ENCODE results near the gene C12orf56.
"Not testable (repeated sequence)": the region's sequence is repeated elsewhere in the genome, so short reads cannot be mapped to it uniquely, and the experiment has no call there.

The C12orf56 gene

DNA sequence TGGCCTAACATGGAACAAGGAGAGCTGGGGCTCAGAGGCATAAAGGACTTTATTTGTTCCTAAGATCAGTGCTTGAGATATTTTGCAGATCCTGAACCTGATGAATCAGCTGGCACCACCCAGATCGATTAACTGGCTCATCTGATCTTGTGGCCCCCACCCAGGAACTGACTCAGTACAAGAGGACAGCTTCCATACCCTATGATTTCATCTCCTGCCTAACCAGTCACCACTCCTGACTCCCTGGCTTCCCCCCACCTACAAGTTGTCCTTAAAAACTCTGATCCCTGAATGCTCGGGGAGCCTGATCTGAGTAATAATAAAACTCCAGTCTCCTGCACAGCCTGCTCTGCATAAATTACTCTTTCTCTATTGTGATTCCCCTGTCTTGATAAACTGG lies 5.1 kb downstream of the C12orf56 start:
- no peak for DNase-seq (ENCODE audit: low read depth)

DNA sequence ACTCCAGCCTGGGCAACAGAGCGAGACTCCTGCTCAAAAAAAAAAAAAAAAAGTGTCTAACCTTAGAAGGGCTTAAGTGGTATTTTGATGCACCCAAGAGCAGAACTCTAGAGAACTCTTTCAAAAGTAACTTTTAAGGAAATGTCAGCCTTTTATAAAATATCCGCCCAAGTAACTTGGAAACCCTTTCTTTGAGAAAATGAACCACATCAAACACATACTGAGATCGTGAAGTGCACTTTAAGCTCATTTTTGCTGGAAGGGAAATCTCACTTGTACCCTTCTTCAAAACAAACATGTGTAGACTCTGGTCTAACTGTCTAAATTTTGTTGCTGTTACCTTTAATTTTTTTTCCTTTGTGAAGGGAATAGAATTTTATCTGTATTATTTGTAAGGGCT lies 5.5 kb downstream of the C12orf56 start:
- no peak for DNase-seq (ENCODE audit: low read depth)

DNA sequence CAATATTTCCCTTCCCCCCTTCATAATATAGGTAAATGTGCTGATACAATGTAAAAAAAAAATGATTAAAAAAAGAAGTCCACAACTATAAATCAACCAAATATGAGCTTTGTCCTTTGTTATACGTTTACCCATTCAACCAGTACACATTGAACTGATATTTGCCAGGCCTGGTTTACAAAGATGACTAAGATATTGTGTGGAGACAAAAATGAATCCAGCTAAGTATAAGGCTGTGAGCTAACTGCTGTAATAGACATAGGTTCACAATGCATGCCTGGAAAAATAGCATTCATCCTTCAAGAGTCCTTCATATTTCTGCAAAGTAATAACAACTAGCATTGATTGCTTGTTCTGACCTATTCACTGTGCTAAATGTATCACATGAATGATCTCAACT lies 6.9 kb downstream of the C12orf56 start:
- no peak for DNase-seq (ENCODE audit: low read depth)

DNA sequence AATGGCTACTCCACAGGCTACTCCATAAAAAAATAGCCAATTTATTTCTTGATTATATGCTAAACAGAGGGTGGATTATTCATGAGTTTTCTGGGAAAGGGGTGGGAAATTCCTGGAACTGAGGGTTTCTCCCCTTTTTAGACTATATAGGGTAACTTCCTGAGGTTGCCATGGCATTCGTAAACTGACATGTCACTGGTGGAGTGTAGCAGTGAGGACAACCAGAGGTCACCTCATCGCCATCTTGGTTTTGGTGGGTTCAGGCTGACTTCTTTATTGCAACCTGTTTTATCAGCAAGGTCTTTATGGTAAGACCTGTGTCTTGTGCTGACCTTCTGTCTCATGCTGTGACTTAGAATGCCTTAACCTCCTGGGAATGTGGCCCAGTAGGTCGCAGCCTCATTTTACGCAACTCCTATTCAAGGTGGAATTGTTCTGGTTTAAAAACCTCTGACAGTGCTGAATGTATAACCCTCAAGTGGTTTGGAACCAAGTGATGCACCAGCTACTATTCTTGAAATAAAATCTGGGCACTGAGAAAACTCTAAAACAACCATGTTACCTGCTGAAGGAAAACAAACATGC lies 27.7 kb downstream of the C12orf56 start:
- no peak for DNase-seq (ENCODE audit: low read depth)

DNA sequence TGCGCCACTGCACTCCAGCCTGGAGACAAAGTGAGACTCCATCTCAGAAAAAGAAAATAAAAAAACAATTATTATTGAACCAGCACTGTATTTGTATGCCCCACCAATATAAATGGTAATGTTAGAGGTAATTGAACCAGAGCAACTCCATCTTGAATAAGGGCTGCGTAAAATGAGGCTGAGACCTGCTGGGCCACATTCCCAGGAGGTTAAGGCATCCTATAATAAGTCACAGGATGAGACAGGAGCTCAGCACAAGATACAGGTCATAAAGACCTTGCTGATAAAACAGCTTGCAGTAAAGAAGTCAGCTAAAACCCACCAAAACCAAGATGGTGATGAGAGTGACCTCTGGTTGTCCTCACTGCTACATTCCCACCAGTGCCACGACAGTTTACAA lies 29.4 kb downstream of the C12orf56 start:
- DNase-seq (ENCODE audit: low read depth), result not testable (repeated sequence)

DNA sequence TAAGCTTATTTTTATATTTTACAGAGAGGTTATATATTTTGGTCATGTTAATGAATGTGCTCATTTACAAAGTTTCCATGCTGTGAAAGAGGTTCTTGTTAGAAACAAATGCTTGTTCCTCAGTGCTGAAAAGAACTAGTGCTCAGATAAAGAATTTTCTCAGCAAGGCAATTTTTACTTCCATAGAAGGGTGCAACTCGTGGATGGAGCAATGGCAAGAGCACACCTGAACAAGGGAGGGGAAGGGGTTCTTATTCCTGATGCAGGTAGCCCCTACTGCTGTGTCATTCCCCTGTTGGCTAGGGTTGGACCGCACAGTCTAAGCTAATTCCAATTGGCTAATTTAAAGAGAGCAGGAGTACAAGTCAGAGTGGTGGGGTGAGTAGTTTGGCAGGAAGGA lies 34.3 kb downstream of the C12orf56 start:
- not testable (repeated sequence) for DNase-seq (ENCODE audit: low read depth)

DNA sequence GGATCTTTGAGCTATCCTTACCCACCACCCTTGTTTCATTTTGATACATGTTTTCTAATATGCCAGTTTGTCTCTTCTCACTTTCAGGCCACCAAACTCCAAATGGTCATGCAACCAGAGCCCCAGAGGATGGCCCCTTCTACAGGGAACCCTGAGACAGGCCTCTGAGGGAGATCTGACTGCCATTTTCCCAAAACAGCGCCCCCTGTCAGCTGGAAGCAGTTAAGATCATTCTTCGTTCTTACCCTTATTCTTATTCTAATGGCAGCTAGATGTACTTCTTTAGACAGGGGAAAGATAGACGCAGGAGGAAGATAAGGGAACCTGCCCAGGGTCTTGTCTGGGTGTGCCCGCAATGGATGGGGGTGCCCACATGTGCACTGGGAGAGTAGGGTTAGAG lies 38.4 kb downstream of the C12orf56 start:
- no peak for DNase-seq (ENCODE audit: low read depth)

DNA sequence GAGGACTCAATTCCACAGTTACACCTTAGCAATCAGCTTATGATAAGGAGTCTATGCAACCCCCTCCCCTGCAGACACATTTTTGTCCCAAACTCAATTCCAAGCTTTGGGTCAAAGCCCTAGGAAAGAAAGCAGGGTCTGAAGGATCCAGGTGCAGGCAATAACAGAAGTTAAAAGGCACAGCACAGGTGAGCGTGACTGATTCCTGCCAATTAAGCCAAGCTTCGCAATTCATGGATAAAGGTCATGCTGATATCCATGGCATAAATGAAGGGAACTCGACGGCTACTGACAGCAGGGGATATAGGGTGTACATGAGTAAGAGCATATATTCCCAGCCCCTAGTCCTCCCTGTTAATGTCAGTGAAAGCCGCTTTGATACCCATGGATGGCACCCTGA lies 39.3 kb downstream of the C12orf56 start:
- DNase-seq (ENCODE audit: low read depth), result no peak

DNA sequence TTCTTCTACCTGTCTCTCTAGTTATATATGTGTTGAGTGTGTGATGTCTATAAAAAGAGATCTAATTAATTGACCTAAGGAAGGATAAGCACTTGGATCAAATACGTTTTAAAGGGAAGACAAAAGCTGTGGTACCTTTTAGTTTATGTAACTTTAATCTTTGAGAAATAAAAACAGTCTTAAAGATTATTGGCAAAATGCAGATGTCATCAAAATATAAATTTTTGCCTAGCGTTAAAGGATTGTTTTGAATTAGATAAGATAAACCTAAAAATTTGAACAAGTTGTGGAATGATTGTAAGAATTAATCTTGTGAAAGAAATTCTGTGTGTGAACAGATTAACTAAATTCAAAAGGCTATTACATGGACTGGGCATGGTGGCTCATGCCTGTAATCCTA lies 42.9 kb downstream of the C12orf56 start:
- no peak for DNase-seq (ENCODE audit: low read depth)

DNA sequence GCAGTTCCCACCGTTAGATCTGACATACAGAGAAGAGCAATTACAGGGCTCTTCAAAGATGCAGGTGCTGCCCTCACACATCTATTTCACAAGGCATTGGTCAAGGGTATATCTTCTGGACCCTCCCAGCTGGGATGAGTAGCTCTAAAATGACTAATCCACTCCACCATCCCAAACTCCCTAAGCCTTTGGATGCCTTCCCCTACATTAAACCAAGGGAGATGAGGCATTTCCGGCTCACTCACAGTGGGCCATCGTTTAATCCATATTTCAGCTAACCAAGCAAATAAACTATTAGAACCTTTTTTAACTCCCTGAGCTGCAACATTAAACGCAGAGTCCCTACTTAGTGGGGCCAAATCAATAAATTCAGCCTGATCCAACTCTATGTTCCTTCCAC lies 45.9 kb downstream of the C12orf56 start:
- not testable (repeated sequence) for DNase-seq (ENCODE audit: low read depth)

DNA sequence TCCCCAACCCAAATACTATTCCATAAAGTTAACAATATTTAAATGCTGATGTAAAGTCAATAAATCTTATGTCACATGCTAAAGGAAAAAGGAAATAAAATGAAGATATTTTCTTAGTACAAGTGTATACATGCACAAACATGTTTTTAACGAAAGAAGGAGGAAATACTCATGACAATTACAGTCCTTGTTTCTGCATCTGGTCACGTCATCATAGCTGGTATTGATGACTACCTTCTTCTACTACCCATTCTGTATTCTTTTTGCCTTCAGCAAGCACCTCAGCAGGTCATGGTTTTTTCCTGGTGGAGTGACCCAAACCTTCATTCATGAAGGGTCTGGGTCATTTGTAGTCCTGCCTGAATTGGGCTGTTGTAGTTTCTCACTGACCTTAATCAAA lies 50.0 kb downstream of the C12orf56 start:
- DNase-seq (ENCODE audit: low read depth), result not testable (repeated sequence)

DNA sequence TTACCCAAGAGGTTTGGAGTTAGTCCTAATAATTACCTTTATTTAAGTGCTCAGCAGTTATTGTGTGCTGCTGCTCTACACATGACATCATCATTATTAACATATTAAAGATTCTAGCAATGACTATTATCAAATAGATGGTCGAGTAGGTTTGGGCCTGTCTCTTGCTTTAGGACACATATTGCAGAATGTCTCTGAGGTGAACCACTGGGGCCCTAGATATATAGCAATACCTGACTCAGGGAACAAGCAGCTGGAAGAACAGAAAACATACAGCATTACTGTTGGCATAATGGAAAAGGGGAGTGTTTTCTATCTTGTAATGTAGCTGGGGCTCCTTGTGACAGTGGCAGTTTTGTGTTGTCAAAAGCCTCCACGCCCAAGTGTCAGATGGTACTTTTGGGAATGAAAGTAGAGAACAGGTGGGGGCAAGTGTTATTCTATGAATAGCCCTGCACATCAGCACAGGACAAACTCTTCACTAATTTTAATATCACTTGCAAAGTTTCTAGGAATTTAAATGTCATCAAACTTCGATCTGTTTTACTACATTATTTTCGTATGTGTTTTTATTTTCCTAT lies 54.6 kb downstream of the C12orf56 start:
- no peak for DNase-seq (ENCODE audit: low read depth)

DNA sequence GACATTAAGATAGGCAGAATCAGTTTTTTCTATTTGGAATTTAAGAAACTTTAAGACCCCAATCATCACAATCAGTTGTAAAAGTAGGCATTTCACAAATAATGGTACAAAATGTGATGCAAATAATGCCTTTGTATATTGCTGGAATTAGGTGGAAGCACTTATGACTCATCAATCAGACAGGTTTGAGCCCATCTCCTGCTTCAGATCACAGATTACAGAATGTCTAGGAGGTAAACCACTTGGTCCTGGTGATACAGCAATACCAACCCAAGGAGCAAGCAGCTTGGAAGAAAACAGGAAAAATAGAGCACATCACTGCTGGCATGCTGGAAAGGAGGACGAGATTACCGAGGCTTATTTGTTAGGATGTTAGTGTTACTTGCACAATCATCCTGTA lies 57.6 kb downstream of the C12orf56 start:
- DNase-seq (ENCODE audit: low read depth), result no peak

DNA sequence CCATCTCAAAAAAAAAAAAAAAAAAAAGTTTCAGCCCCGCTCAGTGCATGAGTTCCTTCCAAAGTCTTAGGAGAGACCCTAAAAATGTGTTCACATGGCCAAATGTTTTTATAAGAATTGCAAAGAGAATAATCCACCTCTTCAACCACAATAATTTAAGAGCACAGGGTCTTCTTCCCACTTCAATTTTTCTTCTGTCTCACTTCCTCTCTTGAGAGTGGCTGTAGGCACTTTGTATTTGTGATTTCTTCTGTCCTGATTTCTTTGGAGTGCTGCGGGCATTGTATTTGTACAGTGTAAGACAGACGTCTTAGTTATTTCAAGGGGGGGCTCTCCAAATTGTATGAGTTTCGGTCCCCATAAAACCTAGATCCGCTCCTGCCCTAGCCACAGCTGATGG lies 58.3 kb downstream of the C12orf56 start:
- no peak for DNase-seq (ENCODE audit: low read depth)

DNA sequence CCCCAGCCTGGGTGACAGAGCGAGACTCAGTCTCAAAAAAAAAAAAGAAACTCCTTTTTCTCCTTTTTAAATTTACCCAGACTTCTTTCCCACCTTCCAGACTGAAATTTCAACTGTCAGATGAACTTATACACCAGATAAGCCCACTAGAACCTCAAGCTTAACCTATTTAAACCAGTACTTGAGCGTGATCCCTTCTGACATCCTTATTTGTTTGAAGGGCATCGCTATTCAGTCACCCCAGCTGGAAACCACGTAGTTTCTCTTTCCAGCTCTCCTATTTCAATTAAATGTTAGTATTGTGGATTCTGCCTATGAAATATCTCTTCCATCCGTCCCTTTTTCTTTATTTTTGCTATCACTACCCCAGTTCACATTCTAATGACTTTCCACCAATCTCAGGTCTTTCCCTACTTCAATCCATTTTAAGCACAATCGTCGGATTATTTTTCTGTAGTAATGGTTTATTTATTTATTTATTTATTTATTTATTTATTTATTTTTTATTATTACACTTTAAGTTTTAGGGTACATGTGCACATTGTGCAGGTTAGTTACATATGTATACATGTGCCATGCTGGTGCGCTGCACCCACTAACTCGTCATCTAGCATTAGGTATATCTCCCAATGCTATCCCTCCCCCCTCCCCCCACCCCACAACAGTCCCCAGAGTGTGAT lies 61.4 kb downstream of the C12orf56 start:
- DNase-seq (ENCODE audit: low read depth), result not testable (repeated sequence)

DNA sequence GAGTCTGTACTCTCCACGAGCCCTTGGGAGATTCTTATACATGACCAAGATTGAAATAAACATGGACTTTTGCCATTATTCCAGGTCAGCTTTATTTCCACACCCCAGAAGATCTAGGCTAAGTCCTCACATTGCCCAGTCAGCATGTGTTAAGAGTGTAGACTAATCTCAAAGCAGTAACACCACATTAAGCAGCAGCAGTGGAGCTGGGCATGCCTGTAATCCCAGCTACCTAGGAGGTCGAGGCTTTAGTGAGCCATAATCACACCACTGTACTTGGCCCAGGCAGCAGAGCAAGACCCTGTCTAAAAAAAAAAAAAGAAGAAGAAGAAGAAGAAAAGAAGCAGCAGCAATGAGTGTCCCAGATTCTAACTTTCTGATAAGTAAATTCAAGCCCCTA lies 65.5 kb downstream of the C12orf56 start:
- no peak for DNase-seq (ENCODE audit: low read depth)

DNA sequence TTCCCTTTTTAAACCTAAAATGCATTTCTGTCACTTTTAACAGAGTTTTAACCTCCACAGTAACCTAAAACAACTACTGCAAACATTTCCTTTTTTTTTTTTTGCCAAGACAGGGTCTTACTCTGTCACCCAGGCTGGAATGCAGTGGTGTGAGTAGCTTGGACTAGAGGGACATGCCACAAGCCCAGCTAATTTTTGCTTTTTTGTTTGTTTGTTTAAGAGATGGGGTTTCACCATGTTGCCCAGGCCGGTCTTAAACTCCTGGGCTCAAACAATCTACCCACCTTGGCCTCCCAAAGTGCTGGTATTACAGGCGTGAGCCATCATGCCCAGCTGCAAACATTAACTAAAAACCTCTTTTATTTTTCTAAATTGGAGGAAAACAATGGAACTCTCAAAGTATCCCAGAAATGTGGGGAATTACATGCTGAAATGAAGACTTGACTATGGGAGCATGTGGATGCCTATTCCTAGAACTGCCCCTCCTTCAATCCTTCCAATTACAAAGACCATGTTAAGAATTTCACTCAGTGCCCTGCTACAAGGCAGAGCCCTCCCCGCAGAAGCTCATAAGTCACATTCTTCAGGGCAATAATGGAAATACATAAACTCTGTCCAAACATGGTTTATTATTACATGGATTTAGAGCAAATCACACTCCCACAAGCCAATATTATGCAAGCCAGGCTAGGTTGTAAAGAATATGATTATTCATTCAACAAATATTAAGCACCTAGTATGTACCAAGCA lies 66.9 kb downstream of the C12orf56 start:
- no peak for DNase-seq (ENCODE audit: low read depth)

DNA sequence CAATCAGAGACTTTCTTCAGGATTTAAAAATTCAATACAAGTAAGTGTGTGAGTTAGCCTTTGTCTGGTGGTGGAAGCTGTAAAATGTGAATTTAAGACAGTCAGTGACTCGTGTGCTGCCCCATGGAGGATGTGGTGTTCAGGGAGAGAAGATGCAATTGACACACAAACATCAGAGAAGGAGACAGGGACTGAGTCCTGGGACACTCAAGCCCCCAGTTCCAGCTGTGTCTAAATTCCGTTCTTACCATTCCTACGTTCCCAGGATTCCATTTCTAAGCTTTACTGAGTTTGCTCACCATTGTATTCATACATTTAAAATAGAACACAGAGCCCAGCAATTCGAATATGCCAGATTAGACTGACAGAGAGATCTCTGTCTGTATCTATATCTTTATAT lies 67.6 kb downstream of the C12orf56 start:
- DNase-seq (ENCODE audit: low read depth), result no peak

DNA sequence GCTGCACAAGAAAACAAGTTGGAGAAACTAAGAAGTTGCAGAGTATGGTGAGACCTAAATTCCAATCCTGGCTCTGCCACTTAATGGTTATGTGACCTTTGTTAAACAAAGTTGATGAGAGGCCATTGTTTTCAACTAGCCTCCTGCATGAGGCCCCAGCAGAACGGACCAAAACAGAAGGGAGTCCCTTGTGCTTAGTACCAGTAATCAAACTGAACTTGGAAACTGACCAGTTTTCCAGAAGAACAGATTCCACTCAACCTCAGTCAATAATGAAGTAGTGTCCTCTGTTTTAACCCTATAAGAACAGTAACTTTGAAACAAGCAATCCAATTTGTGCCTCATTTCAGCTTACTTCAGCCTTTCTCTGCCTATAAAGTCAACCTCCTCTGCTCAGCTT lies 69.9 kb downstream of the C12orf56 start:
- DNase-seq (ENCODE audit: low read depth), result no peak

DNA sequence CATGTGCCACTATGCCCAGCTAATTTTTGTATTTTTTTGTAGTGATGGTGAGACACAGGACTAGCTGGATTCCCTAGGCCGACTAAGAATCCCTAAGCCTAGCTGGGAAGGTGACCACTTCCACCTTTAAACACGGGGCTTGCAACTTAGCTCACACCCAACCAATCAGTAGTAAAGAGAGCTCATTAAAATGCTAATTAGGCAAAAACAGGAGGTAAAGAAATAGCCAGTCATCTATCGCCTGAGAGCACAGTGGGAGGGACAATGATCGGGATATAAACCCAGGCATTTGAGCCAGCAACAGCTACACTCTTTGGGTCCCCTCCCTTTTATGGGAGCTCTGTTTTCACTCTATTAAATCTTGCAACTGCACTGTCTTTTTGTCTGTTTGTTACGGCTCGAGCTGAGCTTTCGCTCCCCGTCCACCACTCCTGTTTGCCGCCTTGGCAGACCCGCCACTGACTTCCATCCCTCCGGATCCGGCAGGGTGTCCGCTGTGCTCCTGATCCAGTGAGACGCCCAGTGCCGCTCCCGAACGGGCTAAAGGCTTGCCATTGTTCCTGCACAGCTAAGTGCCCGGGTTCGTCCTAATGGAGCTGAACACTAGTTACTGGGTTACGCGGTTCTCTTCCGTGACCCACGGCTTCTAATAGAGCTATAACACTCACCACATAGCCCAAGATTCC lies 70.9 kb downstream of the C12orf56 start:
- DNase-seq (ENCODE audit: low read depth), result not testable (repeated sequence)

DNA sequence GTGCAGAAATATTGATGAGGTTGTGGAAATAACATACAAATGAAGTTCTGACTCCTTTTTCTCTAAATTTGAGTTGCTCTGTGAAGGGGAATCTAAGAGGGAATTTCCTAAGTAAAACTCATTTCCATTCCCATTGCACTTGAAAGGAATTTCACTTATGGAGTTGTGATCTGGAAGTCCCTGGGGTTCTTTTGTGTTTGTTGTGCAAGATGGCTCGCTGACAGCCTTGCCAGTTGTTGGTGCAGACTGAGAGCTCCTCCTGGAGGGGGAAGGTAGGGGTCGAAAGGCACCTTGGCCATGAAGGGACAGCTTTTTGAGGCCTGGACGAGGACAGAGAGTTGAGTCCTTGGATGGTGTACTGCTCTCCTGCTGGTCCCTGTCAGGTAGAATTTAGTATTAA lies 72.0 kb downstream of the C12orf56 start:
- no peak for DNase-seq (ENCODE audit: low read depth)

DNA sequence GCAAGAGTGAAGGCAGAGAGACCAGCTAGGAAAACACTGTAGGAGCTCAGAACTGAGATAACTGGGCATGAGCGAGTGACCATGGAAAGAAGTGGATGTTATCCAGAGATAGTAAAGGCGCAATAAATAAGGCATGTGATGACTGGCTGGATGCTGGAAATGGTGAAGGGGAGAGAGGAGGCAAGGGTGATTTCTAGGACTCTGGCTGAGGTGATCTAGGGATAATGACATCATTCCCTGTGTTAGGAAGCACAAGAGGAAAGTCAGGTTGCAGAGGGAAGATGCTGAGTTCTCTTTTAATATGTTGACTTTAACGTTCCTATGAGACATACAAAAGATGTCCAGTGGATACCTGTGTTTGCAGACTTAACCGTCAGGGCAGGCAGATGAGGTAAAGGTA lies 78.7 kb downstream of the C12orf56 start:
- no peak for DNase-seq (ENCODE audit: low read depth)

DNA sequence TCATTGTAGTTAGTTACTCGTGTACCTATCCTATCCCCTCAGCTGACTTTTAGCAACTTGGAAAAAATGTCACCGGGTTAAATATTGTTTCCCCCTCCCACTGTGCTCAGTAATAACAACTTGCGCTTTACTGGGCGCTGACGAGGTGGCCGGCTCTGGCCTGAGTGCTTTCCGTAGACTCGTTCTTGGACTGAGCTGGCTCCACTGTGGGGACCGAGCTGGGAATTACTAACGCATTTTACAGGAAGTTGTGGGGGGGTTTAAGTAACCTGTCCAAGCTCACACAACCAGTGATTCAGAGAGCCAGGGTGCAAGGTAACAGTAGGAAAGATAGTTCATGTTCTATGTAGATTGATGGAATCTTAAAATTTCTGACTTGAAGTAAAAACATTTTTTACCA lies 86.0 kb downstream of the C12orf56 start:
- no peak for DNase-seq (ENCODE audit: low read depth)

Data from GM04504 (cell line).